ES-I3 (cell line): ENCODE data around the gene VMP1.
"Not testable (repeated sequence)": the region's sequence is repeated elsewhere in the genome, so short reads cannot be mapped to it uniquely, and the experiment has no call there.

Experiments
- H3K36me3 ChIP-seq: 2 replicates; pipeline ENCODE4 v1.6.1; 2013; ENCODE audit warnings: mild to moderate bottlenecking, low read length, control low read depth, moderate library complexity; ENCODE audit not compliant: insufficient read depth
- H3K4me1 ChIP-seq: 2 replicates; pipeline ENCODE4 v1.6.1; 2013; ENCODE audit warnings: mild to moderate bottlenecking, control low read depth, low read length; ENCODE audit not compliant: insufficient read depth
- H3K9ac ChIP-seq: 2 replicates; pipeline ENCODE4 v1.6.1; 2013; ENCODE audit warnings: low read depth, mild to moderate bottlenecking, low read length, moderate library complexity
- H3K9me3 ChIP-seq: 2 replicates; pipeline ENCODE4 v1.6.1; 2013; ENCODE audit warnings: mild to moderate bottlenecking, low read length, moderate library complexity; ENCODE audit not compliant: control insufficient read depth, insufficient read depth

VMP1 gene

GRCh38 chr17:59786213-59786535 lies 78.7 kb downstream of the VMP1 start:
- no peaks in the 10 kb centered on the region for H3K36me3 ChIP-seq
- no peak overlapping the region for H3K9ac ChIP-seq
- H3K9me3 ChIP-seq = no peaks in the 10 kb centered on the region
- H3K4me1 ChIP-seq = peaks cover 55% of the 10 kb centered on the region

GRCh38 chr17:59786536-59787319 lies 79.3 kb downstream of the VMP1 start:
- H3K9ac ChIP-seq = peak overlapping the region; percentile 8
- H3K36me3 ChIP-seq = no peaks in the 10 kb centered on the region
- H3K9me3 ChIP-seq = no peaks in the 10 kb centered on the region
- peaks cover 55% of the 10 kb centered on the region for H3K4me1 ChIP-seq

DNA sequence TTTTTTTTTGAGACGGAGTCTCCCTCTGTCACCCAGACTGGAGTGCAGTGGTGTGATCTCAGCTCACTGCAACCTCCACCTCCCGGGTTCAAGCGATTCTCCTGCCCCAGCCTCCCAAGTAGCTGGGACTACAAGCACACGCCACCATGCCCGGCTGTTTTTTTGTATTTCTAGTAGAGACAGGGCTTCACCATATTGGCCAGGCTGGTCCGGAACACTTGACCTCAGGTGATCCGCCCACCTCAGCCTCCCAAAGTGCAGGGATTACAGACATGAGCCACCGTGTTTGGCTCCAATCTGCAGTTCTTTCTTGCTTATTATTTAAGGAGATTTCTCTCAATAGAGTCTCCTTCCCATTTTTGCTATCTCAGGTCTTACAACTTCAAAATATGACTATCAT lies 82.4 kb downstream of the VMP1 start:
- not testable (repeated sequence) for H3K9me3 ChIP-seq, H3K9ac ChIP-seq, H3K36me3 ChIP-seq
- H3K4me1 ChIP-seq = peaks cover 33% of the 10 kb centered on the region

GRCh38 chr17:59790418-59790817 lies 83.0 kb downstream of the VMP1 start:
- H3K9me3 ChIP-seq, H3K36me3 ChIP-seq, H3K9ac ChIP-seq: not testable (repeated sequence)
- peaks cover 27% of the 10 kb centered on the region for H3K4me1 ChIP-seq

DNA sequence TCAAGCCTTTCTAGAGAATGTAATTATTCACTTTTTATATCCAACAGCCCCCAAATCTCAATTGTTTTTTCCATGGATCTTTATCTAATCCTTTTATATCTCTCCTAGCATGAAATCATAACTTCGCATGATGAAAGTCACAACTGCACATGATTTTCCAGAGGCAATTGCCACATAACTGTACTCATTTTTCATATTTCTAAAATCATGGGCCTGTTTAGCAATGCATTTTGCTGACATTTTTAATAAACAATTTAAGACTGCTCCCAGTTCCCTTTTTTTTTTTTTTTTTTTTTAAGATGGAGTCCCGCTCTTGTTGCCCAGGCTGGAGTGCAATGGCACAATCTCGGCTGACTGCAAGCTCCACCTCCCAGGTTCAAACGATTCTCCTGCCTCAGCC lies 83.5 kb downstream of the VMP1 start:
- H3K36me3 ChIP-seq = no peaks in the 10 kb centered on the region
- peaks cover 23% of the 10 kb centered on the region for H3K4me1 ChIP-seq
- no peaks in the 10 kb centered on the region for H3K9me3 ChIP-seq
- H3K9ac ChIP-seq = no peak overlapping the region

DNA sequence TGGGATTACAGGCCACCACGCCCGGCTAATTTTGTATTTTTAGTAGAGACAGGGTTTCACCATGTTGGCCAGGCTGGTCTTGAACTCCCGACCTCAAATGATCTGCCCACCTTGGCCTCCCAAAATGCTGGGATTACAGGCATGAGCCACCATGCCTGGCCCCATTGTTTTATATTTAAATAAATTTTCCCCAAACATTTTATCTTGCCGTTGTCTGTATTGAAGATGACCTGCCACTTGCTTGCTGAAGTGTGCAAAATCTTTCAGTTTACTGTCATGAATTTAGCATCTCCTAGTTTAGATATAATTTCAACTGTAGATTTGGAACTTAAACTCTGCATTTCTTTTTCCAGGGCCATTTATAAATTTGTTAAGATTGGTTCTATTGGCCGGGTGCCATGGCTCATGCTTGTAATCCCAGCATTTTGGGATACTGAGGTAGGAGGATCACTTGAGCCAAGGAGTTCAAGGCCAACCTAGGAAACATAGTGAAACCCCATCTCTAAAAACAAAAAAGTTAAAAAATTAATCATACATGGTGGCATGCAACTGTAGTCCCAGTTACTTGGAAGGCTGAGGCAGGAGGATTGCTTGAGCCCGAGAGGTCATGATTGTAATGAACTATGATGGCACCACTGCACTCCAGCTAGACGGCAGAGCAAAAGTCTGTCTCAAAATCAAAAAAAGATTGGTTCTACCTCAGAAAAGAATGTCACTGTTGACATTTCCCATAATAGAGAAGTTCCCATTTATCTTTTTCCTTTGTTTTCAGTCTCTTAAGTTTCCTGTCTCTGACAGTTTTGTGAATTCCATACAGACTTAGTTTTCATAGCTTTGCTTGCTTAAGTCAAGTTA lies 84.4 kb downstream of the VMP1 start:
- Histone ChIP-seq H3K9me3 (no peaks in the 10 kb centered on the region), H3K36me3 (no peaks in the 10 kb centered on the region), H3K4me1 (peaks cover 14% of the 10 kb centered on the region), H3K9ac (no peak overlapping the region)

GRCh38 chr17:59792458-59792823 lies 85.0 kb downstream of the VMP1 start:
- not testable (repeated sequence) for H3K9me3 ChIP-seq, H3K36me3 ChIP-seq, H3K4me1 ChIP-seq, H3K9ac ChIP-seq

GRCh38 chr17:59793205-59793604 lies 85.8 kb downstream of the VMP1 start:
- H3K9ac ChIP-seq = no peak overlapping the region
- H3K9me3 ChIP-seq = no peaks in the 10 kb centered on the region
- H3K4me1 ChIP-seq = peaks cover under 1% of the 10 kb centered on the region; the same call in 1 of the 2 replicates
- H3K36me3 ChIP-seq = no peaks in the 10 kb centered on the region

- Histone ChIP-seq H3K4me1 (no peaks in the 10 kb centered on the region), H3K9me3 (no peaks in the 10 kb centered on the region), H3K9ac (no peak overlapping the region), H3K36me3 (no peaks in the 10 kb centered on the region)
Observed at GRCh38 chr17:59796138-59796537, 88.7 kb downstream of the VMP1 start.

GRCh38 chr17:59796785-59797205 lies 89.3 kb downstream of the VMP1 start:
- Histone ChIP-seq H3K9ac (no peak overlapping the region), H3K36me3 (no peaks in the 10 kb centered on the region), H3K9me3 (no peaks in the 10 kb centered on the region), H3K4me1 (no peaks in the 10 kb centered on the region)

- Histone ChIP-seq H3K4me1 (no peaks in the 10 kb centered on the region), H3K9ac (no peak overlapping the region), H3K9me3 (no peaks in the 10 kb centered on the region), H3K36me3 (no peaks in the 10 kb centered on the region)
Observed at GRCh38 chr17:59798111-59798510, 90.7 kb downstream of the VMP1 start.

DNA sequence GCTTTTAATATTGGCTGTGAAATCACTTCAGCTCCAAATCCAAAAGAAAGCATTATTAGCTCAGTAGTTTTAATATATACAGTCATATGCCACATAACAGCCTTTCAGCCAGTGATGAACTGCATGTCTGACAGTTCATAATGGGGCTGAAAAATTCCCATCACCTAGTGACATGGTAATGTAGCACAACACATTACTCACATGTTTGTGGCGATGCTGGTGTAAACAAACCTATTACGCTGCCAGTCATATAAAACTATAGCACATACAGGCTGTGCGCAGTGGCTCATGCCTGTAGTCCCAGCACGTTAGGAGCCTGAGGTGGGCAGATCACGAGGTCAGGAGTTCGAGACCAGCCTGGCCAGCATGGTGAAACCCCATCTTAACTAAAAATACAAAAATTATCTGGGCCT lies 93.1 kb downstream of the VMP1 start:
- Histone ChIP-seq H3K9me3 (no peaks in the 10 kb centered on the region), H3K36me3 (no peaks in the 10 kb centered on the region), H3K4me1 (no peaks in the 10 kb centered on the region), H3K9ac (no peak overlapping the region)

DNA sequence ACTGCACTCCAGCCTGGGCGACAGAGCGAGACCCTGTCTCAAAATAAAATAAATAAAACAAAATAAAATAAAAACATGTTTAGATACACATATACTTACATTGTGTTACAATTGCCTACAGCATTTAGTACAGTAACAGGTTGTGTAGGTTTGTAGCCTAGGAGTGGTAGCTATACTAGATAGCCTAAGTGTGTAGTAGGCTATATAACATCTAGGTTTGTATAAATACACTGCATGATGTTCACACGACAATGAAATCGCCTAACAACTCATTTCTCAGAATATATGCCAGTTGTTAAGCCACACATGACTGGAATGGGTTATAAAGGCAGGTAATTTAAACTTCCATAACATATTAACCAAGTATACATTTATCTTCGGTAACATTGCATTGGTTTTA lies 94.7 kb downstream of the VMP1 start:
- Histone ChIP-seq H3K36me3 (no peaks in the 10 kb centered on the region), H3K9ac (no peak overlapping the region), H3K4me1 (no peaks in the 10 kb centered on the region), H3K9me3 (no peaks in the 10 kb centered on the region)

GRCh38 chr17:59804901-59805465 lies 97.5 kb downstream of the VMP1 start:
- no peaks in the 10 kb centered on the region for H3K9me3 ChIP-seq
- no peaks in the 10 kb centered on the region for H3K4me1 ChIP-seq
- H3K36me3 ChIP-seq = no peaks in the 10 kb centered on the region
- no peak overlapping the region for H3K9ac ChIP-seq

- H3K36me3 ChIP-seq, H3K4me1 ChIP-seq, H3K9me3 ChIP-seq, H3K9ac ChIP-seq: not testable (repeated sequence)
Observed at GRCh38 chr17:59806322-59806721, 98.9 kb downstream of the VMP1 start.
